Upper lobe of left lung (tissue), 4 donors: ENCODE results near the gene FAF1.

Source experiments
- EP300 ChIP-seq, 4 donors: sonication (generic); formaldehyde crosslinking; IDR thresholded peaks; one replicate each; pipeline ENCODE4 v1.5.1; 2017; ENCODE audit warnings: antibody characterized with exemption in 4 of 4, control low read depth in 2 of 4
- POLR2A ChIP-seq, 4 donors: fragments of 450-650 bp; IDR thresholded peaks; one replicate each; pipeline ENCODE4 v1.5.1; 2016 to 2017; ENCODE audit warnings: antibody characterized with exemption in 4 of 4, mild to moderate bottlenecking in 2 of 4
- POLR2AphosphoS5 ChIP-seq, 2 donors: sonication (generic); formaldehyde crosslinking; IDR thresholded peaks; one replicate each; pipeline ENCODE4 v1.5.1; 2017; ENCODE audit warnings: antibody characterized with exemption in 2 of 2
- TF ChIP-seq, protein P1 (sequence below), 6 experiments: fragments of 450-650 bp in 4 of 6; fragments of 200-600 bp in 2 of 6; sonication (generic) in 2 of 6; IDR thresholded peaks; one replicate each; pipeline ENCODE4 v1.5.1; 2016 to 2019; ENCODE audit warnings: antibody characterized with exemption in 6 of 6

DNA sequence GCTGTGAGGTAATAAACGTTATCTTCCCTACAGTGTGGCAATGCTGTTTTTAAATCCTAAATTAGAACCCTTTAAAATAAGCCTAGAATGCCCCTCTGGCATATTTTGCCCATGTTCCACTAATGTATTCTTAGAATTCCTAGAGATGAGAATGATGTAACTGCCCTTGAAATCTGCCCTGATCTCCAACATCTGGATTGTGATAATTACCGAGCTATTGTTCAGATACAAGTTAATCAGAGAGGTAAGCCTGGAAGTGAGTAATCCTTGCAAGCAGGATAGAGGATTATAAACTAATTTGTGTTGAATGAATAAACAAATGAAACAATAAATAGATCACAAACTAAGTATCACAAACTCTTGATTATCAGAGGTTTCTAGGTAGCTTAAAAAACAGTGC lies 429.0 kb downstream of the FAF1 start:
- TF ChIP-seq, protein P1, sequence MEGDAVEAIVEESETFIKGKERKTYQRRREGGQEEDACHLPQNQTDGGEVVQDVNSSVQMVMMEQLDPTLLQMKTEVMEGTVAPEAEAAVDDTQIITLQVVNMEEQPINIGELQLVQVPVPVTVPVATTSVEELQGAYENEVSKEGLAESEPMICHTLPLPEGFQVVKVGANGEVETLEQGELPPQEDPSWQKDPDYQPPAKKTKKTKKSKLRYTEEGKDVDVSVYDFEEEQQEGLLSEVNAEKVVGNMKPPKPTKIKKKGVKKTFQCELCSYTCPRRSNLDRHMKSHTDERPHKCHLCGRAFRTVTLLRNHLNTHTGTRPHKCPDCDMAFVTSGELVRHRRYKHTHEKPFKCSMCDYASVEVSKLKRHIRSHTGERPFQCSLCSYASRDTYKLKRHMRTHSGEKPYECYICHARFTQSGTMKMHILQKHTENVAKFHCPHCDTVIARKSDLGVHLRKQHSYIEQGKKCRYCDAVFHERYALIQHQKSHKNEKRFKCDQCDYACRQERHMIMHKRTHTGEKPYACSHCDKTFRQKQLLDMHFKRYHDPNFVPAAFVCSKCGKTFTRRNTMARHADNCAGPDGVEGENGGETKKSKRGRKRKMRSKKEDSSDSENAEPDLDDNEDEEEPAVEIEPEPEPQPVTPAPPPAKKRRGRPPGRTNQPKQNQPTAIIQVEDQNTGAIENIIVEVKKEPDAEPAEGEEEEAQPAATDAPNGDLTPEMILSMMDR (IDR thresholded peaks at IDR 0.05), result no peak
- TF ChIP-seq POLR2A (IDR thresholded peaks at IDR 0.05) (no peak), POLR2AphosphoS5 (IDR thresholded peaks at IDR 0.05) (no peak), EP300 (IDR thresholded peaks at IDR 0.05) (no peak)
